ENCODE results near the gene PRKAR2A.

GRCh38 chr3:48819234-48820221, 28.1 kb downstream of the PRKAR2A start:
- TF ChIP-seq POLR2AphosphoS5 (IDR thresholded peaks at IDR 0.05) (no peak), POLR2A (IDR thresholded peaks at IDR 0.05) (no peak), EP300 (IDR thresholded peaks at IDR 0.05) (no peak)
- TF ChIP-seq, protein P1, sequence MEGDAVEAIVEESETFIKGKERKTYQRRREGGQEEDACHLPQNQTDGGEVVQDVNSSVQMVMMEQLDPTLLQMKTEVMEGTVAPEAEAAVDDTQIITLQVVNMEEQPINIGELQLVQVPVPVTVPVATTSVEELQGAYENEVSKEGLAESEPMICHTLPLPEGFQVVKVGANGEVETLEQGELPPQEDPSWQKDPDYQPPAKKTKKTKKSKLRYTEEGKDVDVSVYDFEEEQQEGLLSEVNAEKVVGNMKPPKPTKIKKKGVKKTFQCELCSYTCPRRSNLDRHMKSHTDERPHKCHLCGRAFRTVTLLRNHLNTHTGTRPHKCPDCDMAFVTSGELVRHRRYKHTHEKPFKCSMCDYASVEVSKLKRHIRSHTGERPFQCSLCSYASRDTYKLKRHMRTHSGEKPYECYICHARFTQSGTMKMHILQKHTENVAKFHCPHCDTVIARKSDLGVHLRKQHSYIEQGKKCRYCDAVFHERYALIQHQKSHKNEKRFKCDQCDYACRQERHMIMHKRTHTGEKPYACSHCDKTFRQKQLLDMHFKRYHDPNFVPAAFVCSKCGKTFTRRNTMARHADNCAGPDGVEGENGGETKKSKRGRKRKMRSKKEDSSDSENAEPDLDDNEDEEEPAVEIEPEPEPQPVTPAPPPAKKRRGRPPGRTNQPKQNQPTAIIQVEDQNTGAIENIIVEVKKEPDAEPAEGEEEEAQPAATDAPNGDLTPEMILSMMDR (IDR thresholded peaks at IDR 0.05) = no peak
